OCI-LY7 (cell line): ENCODE results near the gene GPRC5B. TPM values are rescaled to one million over a fixed set of nuclear protein-coding genes. Genes with fewer than 3 reads are reported as not detected.

ENCODE experiments used
- BruUV-seq: library from RNA; stranded (reverse); fragments of 400-500 nt; replicated peaks from 2 replicates; lab custom pipeline; 2021; lab: Mats Ljungman, UMichigan
- CTCF ChIA-PET: fragments of 300-600 bp; sonication (Branson Sonifier 250); formaldehyde crosslinking; loops from one replicate; lab custom pipeline; 2022; ENCODE audit warnings: antibody characterized with exemption; ENCODE audit not compliant: unreplicated experiment; lab: Charles Lee
- POLR2A ChIA-PET: fragments of 300-600 bp; sonication (Branson Sonifier 250); formaldehyde crosslinking; loops from one replicate; lab custom pipeline; 2022; ENCODE audit warnings: antibody characterized with exemption; lab: Charles Lee
- DNase-seq: peaks from one replicate; pipeline ENCODE4 v3.0.0-alpha.2; 2015; ENCODE audit warnings: low spot score
- H2AFZ ChIP-seq: fragments of 200-600 bp; sonication (generic), shearing (Covaris generic); 2 replicates; pipeline ENCODE4 v1.6.1; 2014; ENCODE audit warnings: mild to moderate bottlenecking, antibody characterized with exemption, low read length, moderate library complexity
- H3K27ac ChIP-seq: fragments of 200-600 bp; sonication (generic); 2 replicates; pipeline ENCODE4 v1.5.1; 2014; ENCODE audit warnings: mixed run types, low read depth, mild to moderate bottlenecking, moderate library complexity, low read length, inconsistent platforms; ENCODE audit not compliant: poor library complexity, severe bottlenecking
- H3K36me3 ChIP-seq: fragments of 200-600 bp; sonication (generic); 2 replicates; pipeline ENCODE4 v1.6.1; 2014; ENCODE audit warnings: mild to moderate bottlenecking, antibody characterized with exemption, low read length, moderate library complexity, mixed read lengths; ENCODE audit not compliant: insufficient read depth
- H3K4me1 ChIP-seq: fragments of 200-600 bp; sonication (generic); 2 replicates; pipeline ENCODE4 v1.5.1; 2014; ENCODE audit warnings: mild to moderate bottlenecking, low read length; ENCODE audit not compliant: insufficient read depth, poor library complexity, severe bottlenecking
- H3K4me2 ChIP-seq: fragments of 200-600 bp; sonication (generic); 2 replicates; pipeline ENCODE4 v1.6.1; 2014; ENCODE audit warnings: mild to moderate bottlenecking, low read length
- H3K4me3 ChIP-seq: fragments of 200-600 bp; sonication (generic); 2 replicates; pipeline ENCODE4 v1.5.1; 2014; ENCODE audit warnings: mild to moderate bottlenecking, low read depth, low read length; ENCODE audit not compliant: poor library complexity, severe bottlenecking
- H3K79me2 ChIP-seq: fragments of 200-600 bp; sonication (generic); 2 replicates; pipeline ENCODE4 v1.6.1; 2016; ENCODE audit warnings: low read depth, mild to moderate bottlenecking, low read length, moderate library complexity, mixed read lengths; ENCODE audit not compliant: insufficient read depth
- H3K9me2 ChIP-seq: fragments of 200-600 bp; sonication (generic); 2 replicates; pipeline ENCODE4 v1.6.1; 2016; ENCODE audit warnings: mild to moderate bottlenecking, low read length, mixed read lengths; ENCODE audit not compliant: insufficient read depth
- H3K9me3 ChIP-seq: fragments of 200-600 bp; sonication (generic); 2 replicates; pipeline ENCODE4 v1.6.1; 2014; ENCODE audit warnings: mild to moderate bottlenecking, mixed run types, low read length, mixed read lengths
- H4K20me1 ChIP-seq: fragments of 200-600 bp; sonication (generic); 2 replicates; pipeline ENCODE4 v1.6.1; 2014; ENCODE audit warnings: mild to moderate bottlenecking, antibody characterized with exemption, low read length, moderate library complexity, mixed read lengths; ENCODE audit not compliant: insufficient read depth
- EZH2phosphoT487 ChIP-seq: fragments of 200-600 bp; sonication (generic); IDR thresholded peaks from 2 replicates; pipeline ENCODE4 v1.6.1; 2018; ENCODE audit warnings: low read depth, borderline replicate concordance, mild to moderate bottlenecking, mixed run types, antibody characterized with exemption, low read length, moderate library complexity, mixed read lengths
- intact Hi-C: fragments of 100-400 bp; cut with micrococcal nuclease; formaldehyde crosslinking; loops from one replicate; pipeline ENCODE4 v1.10.0; 2022; ENCODE audit not compliant: unreplicated experiment
- total RNA-seq, 2 experiments: library from RNA; depleted of rRNA in 1 of 2; stranded (reverse); fragments of >200 nt in 1 of 2; shearing (Covaris generic) in 1 of 2; gene quantifications; 2 replicates each; pipeline ENCODE4 v1.2.3, GENCODE V29; 2014 to 2022
- TF ChIP-seq, protein P1 (sequence below): fragments of 200-600 bp; sonication (generic); conservative IDR thresholded peaks from 2 replicates; pipeline ENCODE4 v1.5.1; 2014; ENCODE audit warnings: mild to moderate bottlenecking, antibody characterized with exemption, low read length, moderate library complexity, mixed read lengths

Gene GPRC5B
- total RNA-seq, 2 experiments from 2014 or later = not detected

DNA sequence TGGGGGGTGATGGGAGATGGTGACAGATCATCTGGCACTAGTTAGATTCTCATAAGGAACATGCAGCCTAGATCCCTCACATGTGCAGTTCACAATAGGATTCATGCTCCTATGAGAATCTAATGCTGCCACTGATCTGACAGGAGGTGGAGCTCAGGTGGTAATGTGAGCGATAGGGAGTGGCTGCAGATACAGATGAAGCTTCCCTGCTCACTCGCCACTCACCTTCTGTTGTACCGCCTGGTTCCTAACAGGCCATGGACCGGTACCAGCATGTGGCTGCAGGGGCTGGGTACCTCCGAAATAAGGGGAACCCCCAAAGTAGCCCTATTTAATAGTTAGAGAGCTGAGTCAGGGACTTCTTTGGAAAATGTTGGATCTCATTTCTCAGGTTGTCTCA lies 60.4 kb downstream of the GPRC5B start:
- H3K4me2 ChIP-seq = no peak overlapping the region
- H3K27ac ChIP-seq = no peak overlapping the region
- DNase-seq = no peak
- no peaks in the 10 kb centered on the region for H3K36me3 ChIP-seq
- ChIA-PET CTCF (no interaction called here), POLR2A (no interaction called here)
- intact Hi-C loops = no loop called here
- H3K79me2 ChIP-seq = no peaks in the 10 kb centered on the region
- no peaks in the 10 kb centered on the region for H3K4me1 ChIP-seq
- H4K20me1 ChIP-seq = no peaks in the 10 kb centered on the region
- H3K9me3 ChIP-seq = no peaks in the 10 kb centered on the region
- H3K4me3 ChIP-seq = no peak overlapping the region
- H3K9me2 ChIP-seq = no peaks in the 10 kb centered on the region
- no TSS peak for BruUV-seq
- TF ChIP-seq, protein P1, sequence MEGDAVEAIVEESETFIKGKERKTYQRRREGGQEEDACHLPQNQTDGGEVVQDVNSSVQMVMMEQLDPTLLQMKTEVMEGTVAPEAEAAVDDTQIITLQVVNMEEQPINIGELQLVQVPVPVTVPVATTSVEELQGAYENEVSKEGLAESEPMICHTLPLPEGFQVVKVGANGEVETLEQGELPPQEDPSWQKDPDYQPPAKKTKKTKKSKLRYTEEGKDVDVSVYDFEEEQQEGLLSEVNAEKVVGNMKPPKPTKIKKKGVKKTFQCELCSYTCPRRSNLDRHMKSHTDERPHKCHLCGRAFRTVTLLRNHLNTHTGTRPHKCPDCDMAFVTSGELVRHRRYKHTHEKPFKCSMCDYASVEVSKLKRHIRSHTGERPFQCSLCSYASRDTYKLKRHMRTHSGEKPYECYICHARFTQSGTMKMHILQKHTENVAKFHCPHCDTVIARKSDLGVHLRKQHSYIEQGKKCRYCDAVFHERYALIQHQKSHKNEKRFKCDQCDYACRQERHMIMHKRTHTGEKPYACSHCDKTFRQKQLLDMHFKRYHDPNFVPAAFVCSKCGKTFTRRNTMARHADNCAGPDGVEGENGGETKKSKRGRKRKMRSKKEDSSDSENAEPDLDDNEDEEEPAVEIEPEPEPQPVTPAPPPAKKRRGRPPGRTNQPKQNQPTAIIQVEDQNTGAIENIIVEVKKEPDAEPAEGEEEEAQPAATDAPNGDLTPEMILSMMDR = no peak
- no peak for TF ChIP-seq EZH2phosphoT487
- no peak overlapping the region for H2AFZ ChIP-seq

DNA sequence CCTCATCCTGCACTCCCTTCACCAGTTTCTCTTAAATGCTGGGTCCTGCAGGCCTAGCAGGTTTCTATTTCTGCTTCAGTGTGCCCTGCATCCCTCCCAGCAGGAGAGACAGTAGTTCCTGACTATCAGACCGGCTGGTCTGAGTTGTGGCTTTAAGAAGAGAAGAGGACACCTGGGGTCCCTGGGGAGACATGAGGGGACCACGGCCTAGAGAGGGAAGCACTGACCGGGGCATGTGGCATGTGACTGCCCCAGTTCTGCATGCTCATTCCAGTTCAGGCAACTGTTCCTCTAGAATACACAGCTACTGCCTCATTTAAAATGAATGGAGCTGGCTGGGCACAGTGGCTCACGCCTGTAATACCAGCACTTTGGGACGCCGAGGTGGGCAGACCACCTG lies 61.3 kb downstream of the GPRC5B start:
- no peaks in the 10 kb centered on the region for H3K36me3 ChIP-seq
- TF ChIP-seq EZH2phosphoT487 = no peak
- TF ChIP-seq, protein P1 = no peak
- H3K4me3 ChIP-seq = no peak overlapping the region
- BruUV-seq = no TSS peak
- H3K4me1 ChIP-seq = no peaks in the 10 kb centered on the region
- no peak overlapping the region for H3K27ac ChIP-seq
- ChIA-PET CTCF (no interaction called here), POLR2A (no interaction called here)
- no peak overlapping the region for H2AFZ ChIP-seq
- no peaks in the 10 kb centered on the region for H4K20me1 ChIP-seq
- H3K9me2 ChIP-seq = no peaks in the 10 kb centered on the region
- DNase-seq = no peak
- no peaks in the 10 kb centered on the region for H3K79me2 ChIP-seq
- no peaks in the 10 kb centered on the region for H3K9me3 ChIP-seq
- H3K4me2 ChIP-seq = no peak overlapping the region
- intact Hi-C loops = no loop called here

DNA sequence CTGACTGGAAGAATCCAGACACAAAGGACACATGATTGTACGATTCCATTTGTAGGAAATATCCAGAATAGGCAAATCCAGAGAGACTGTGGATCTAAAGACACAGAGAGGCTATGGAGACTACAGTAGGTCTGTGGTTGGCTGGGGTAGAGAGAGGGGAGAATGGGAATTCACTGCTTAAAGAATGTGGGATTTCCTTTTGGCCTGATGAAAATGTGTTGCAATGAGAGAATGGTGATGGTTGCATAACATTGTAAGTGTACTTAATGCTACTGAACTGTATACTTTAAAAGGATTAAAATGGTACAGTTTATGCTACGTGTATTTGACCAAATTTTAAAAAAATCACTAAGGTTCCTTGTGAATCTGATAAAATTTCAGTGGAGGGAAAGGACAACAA lies 62.1 kb downstream of the GPRC5B start:
- BruUV-seq = no TSS peak

More for the DNA sequence above, 62.1 kb downstream of the GPRC5B start:
- TF ChIP-seq, protein P1 = no peak
- TF ChIP-seq EZH2phosphoT487 = no peak
- ChIA-PET CTCF (no interaction called here), POLR2A (no interaction called here)
- no peak for DNase-seq
- Histone ChIP-seq H3K4me1 (no peaks in the 10 kb centered on the region), H3K4me2 (no peak overlapping the region), H3K36me3 (no peaks in the 10 kb centered on the region), H3K9me3 (no peaks in the 10 kb centered on the region), H3K79me2 (no peaks in the 10 kb centered on the region), H3K9me2 (no peaks in the 10 kb centered on the region), H3K27ac (no peak overlapping the region), H3K4me3 (no peak overlapping the region), H4K20me1 (no peaks in the 10 kb centered on the region), H2AFZ (no peak overlapping the region)
- intact Hi-C loops = no loop called here
